GM10248 (cell line): Measurements from ENCODE around the gene POLR3C.

Experiments used
- CTCF ChIA-PET: fragments of 300-600 bp; sonication (Branson Sonifier 250); formaldehyde crosslinking; extraction: SDS; loops from one replicate; lab custom pipeline; 2021; ENCODE audit warnings: antibody characterized with exemption; lab: Yijun Ruan, JAX
- POLR2A ChIA-PET: fragments of 350-650 bp; sonication (Branson Sonifier 250); formaldehyde crosslinking; extraction: SDS; loops from one replicate; lab custom pipeline; 2020; ENCODE audit warnings: antibody characterized with exemption; lab: Yijun Ruan, JAX
- DNase-seq: peaks from one replicate; pipeline ENCODE4 v3.0.0; 2012; ENCODE audit errors: extremely low spot score
- CTCF ChIP-seq: IDR thresholded peaks from 2 replicates; pipeline ENCODE4 v1.5.1; 2012; ENCODE audit warnings: mild to moderate bottlenecking, low read depth; ENCODE audit errors: extremely low read depth, missing control alignments, control extremely low read depth

Gene POLR3C

GRCh38 chr1:145871994-145872924 is 48.3 kb downstream of the POLR3C start:
- ChIA-PET CTCF (interaction anchor here (0.6 to 4.8 kb wide), 13 partner anchors 7 to 108 kb away, joined by 3 to 32 read pairs (median 6); partner anchors contain the start of genes NUDT17 and PIAS3), POLR2A (interaction anchor here (0.5 to 1.2 kb wide), 2 partner anchors 13 to 57 kb away, joined by 3 to 9 read pairs; partner anchors contain the start of gene PIAS3)
- TF ChIP-seq CTCF, result no peak
- DNase-seq, result peak; percentile 65

- TF ChIP-seq CTCF, result no peak
- no peak for DNase-seq
- ChIA-PET POLR2A (no interaction called here), CTCF (interaction anchor here (0.9 to 4.8 kb wide), 4 partner anchors 17 to 102 kb away, joined by 3 to 32 read pairs (median 8); partner anchors contain the start of gene NUDT17)
Observed at GRCh38 chr1:145874646-145875045, 50.6 kb downstream of the POLR3C start.

- DNase-seq, result no peak
- TF ChIP-seq CTCF, result no peak
- ChIA-PET POLR2A (no interaction called here), CTCF (interaction anchor here (0.9 to 6.8 kb wide), 3 partner anchors 13 to 33 kb away, joined by 3 to 75 read pairs (median 29); partner anchors contain the start of gene NUDT17)
Observed at GRCh38 chr1:145877923-145878486, 54.0 kb downstream of the POLR3C start.

GRCh38 chr1:145878724-145879123 is 54.7 kb downstream of the POLR3C start:
- no peak for DNase-seq
- no peak for TF ChIP-seq CTCF
- CTCF ChIA-PET, result interaction anchor here (0.9 to 6.8 kb wide), 7 partner anchors 8 to 136 kb away, joined by 3 to 75 read pairs (median 4); partner anchors contain the start of gene NUDT17
- POLR2A ChIA-PET, result no interaction called here

GRCh38 chr1:145879775-145880174 is 55.8 kb downstream of the POLR3C start:
- CTCF ChIA-PET, result interaction anchor here (0.9 to 6.8 kb wide), 10 partner anchors 9 to 139 kb away, joined by 3 to 75 read pairs (median 6); partner anchors contain the start of genes NUDT17 and PIAS3
- POLR2A ChIA-PET, result no interaction called here
- no peak for TF ChIP-seq CTCF
- no peak for DNase-seq

GRCh38 chr1:145884675-145885074 is 60.7 kb downstream of the POLR3C start:
- ChIA-PET CTCF (interaction anchor here (1.1 to 5.9 kb wide), 4 partner anchors 12 to 39 kb away, joined by 3 to 33 read pairs (median 8); partner anchors contain the start of genes ITGA10 and NUDT17), POLR2A (no interaction called here)
- no peak for DNase-seq
- TF ChIP-seq CTCF, result no peak
